H1 (cell line): ENCODE data around the gene LRBA. TPM values are rescaled to one million over a fixed set of nuclear protein-coding genes. Genes with fewer than 3 reads are reported as not detected.

Source experiments
- CTCF ChIA-PET: fragments of 300-600 bp; sonication (Branson Sonifier 250); formaldehyde crosslinking; loops from one replicate; lab custom pipeline; 2021; ENCODE audit not compliant: partially characterized antibody; lab: Charles Lee
- POLR2A ChIA-PET: fragments of 300-600 bp; sonication (Branson Sonifier 250); formaldehyde crosslinking; loops from one replicate; lab custom pipeline; 2021; ENCODE audit warnings: inconsistent platforms; ENCODE audit not compliant: partially characterized antibody; lab: Charles Lee
- DNase-seq, 2 experiments: peaks; one replicate each; pipeline versions ENCODE4 v3.0.0 to v3.0.0-alpha.2; 2010 to 2022; ENCODE audit warnings: low spot score in 2 of 2, low read depth in 1 of 2, mixed read lengths in 1 of 2
- FAIRE-seq: peaks from 2 replicates; lab custom pipeline; 2011; peaks lifted over from hg19 to GRCh38; lab: Jason Lieb, UNC
- H2AFZ ChIP-seq: 2 replicates; pipeline ENCODE4 v1.8.1; 2012; ENCODE audit warnings: low read length, inconsistent platforms
- H2AK5ac ChIP-seq: 2 replicates; pipeline ENCODE4 v1.6.1; 2013; ENCODE audit warnings: low read depth, low read length
- H2BK120ac ChIP-seq: replicated peaks from 2 replicates; pipeline ENCODE3; 2013; ENCODE audit warnings: low read depth, low read length, inconsistent platforms
- H2BK12ac ChIP-seq: 2 replicates; pipeline ENCODE4 v1.6.1; 2013; ENCODE audit warnings: low read depth, low read length
- H2BK15ac ChIP-seq: 2 replicates; pipeline ENCODE4 v1.6.1; 2013; ENCODE audit warnings: low read length
- H2BK20ac ChIP-seq: 2 replicates; pipeline ENCODE4 v1.6.1; 2013; ENCODE audit warnings: low read length
- H2BK5ac ChIP-seq: 2 replicates; pipeline ENCODE4 v1.6.1; 2013; ENCODE audit warnings: low read depth, low read length
- H3K14ac ChIP-seq: 2 replicates; pipeline ENCODE4 v1.6.1; 2013; ENCODE audit warnings: inconsistent platforms; ENCODE audit not compliant: insufficient read length
- H3K18ac ChIP-seq: 2 replicates; pipeline ENCODE4 v1.6.1; 2013; ENCODE audit warnings: low read length; ENCODE audit errors: extremely low read depth
- H3K23ac ChIP-seq: 2 replicates; pipeline ENCODE4 v1.6.1; 2013; ENCODE audit warnings: inconsistent platforms; ENCODE audit not compliant: insufficient read length
- H3K23me2 ChIP-seq: 2 replicates; pipeline ENCODE4 v1.6.1; 2013; ENCODE audit warnings: low read depth, low read length
- H3K27ac ChIP-seq: 2 replicates; pipeline ENCODE4 v1.6.1; 2011; ENCODE audit warnings: low read depth, low read length, inconsistent platforms
- H3K27me3 ChIP-seq, 4 experiments: replicated peaks in 1 of 4; 1 replicate in 1 of 4; 2 replicates in 3 of 4; pipeline versions ENCODE4 v1.6.1 to v1.8.1; 2011 to 2013; ENCODE audit warnings: low read length in 3 of 4, mild to moderate bottlenecking in 3 of 4, inconsistent platforms in 2 of 4, mixed read lengths in 2 of 4, moderate library complexity in 1 of 4; ENCODE audit not compliant: control insufficient read depth in 3 of 4, insufficient read depth in 3 of 4; ENCODE audit errors: extremely low read depth in 1 of 4
- H3K36me3 ChIP-seq, 4 experiments: 2 replicates each; pipeline versions ENCODE4 v1.6.1 to v1.8.1; 2011 to 2013; ENCODE audit warnings: mild to moderate bottlenecking in 4 of 4, low read length in 3 of 4, moderate library complexity in 2 of 4, control low read depth in 1 of 4, inconsistent platforms in 1 of 4; ENCODE audit not compliant: insufficient read depth in 4 of 4, control insufficient read depth in 2 of 4
- H3K4ac ChIP-seq: replicated peaks from 2 replicates; pipeline ENCODE3; 2013; ENCODE audit warnings: low read length, low read depth, mixed read lengths, inconsistent platforms; ENCODE audit not compliant: insufficient read length
- H3K4me1 ChIP-seq, 4 experiments: replicated peaks in 1 of 4; 1 replicate in 1 of 4; 2 replicates in 3 of 4; pipeline versions ENCODE4 v1.6.1 to v1.8.1; 2011 to 2013; ENCODE audit warnings: low read length in 3 of 4, inconsistent platforms in 2 of 4, mixed read lengths in 1 of 4; ENCODE audit not compliant: insufficient read depth in 4 of 4, control insufficient read depth in 3 of 4
- H3K4me2 ChIP-seq, 2 experiments: 2 replicates each; pipeline versions ENCODE4 v1.6.1 to v1.8.1; 2011 to 2013; ENCODE audit warnings: low read depth in 2 of 2, low read length in 2 of 2, control low read depth in 1 of 2, inconsistent platforms in 1 of 2, mild to moderate bottlenecking in 1 of 2; ENCODE audit not compliant: insufficient read depth in 1 of 2
- H3K4me3 ChIP-seq, 4 experiments: fragments of 200-600, 300-600 bp in 1 of 4; sonication (generic), shearing (Covaris generic), sonication (Bioruptor Twin) in 1 of 4; 2 replicates each; pipeline versions ENCODE4 v1.5.1 to v1.8.1; 2011 to 2016; ENCODE audit warnings: low read length in 4 of 4, low read depth in 3 of 4, control low read depth in 2 of 4, inconsistent platforms in 2 of 4, mild to moderate bottlenecking in 2 of 4, mixed read lengths in 1 of 4, moderate library complexity in 1 of 4; ENCODE audit not compliant: insufficient read depth in 2 of 4; ENCODE audit errors: extremely low read depth in 1 of 4
- H3K56ac ChIP-seq: replicated peaks from 2 replicates; pipeline ENCODE3; 2013; ENCODE audit warnings: low read depth, mild to moderate bottlenecking, mixed read lengths, low read length, inconsistent platforms; ENCODE audit not compliant: insufficient read length
- H3K79me1 ChIP-seq: 2 replicates; pipeline ENCODE4 v1.6.1; 2013; ENCODE audit warnings: low read depth, low read length, control low read depth
- H3K79me2 ChIP-seq, 2 experiments: 2 replicates each; pipeline versions ENCODE4 v1.6.1 to v1.8.1; 2012 to 2013; ENCODE audit warnings: low read length in 2 of 2, mild to moderate bottlenecking in 2 of 2, inconsistent platforms in 1 of 2; ENCODE audit not compliant: insufficient read depth in 2 of 2, control insufficient read depth in 1 of 2
- H3K9ac ChIP-seq, 4 experiments: replicated peaks in 1 of 4; 1 replicate in 1 of 4; 2 replicates in 3 of 4; pipeline versions ENCODE4 v1.6.1 to v1.8.1; 2011 to 2013; ENCODE audit warnings: low read depth in 3 of 4, low read length in 3 of 4, control low read depth in 2 of 4, mild to moderate bottlenecking in 2 of 4, moderate library complexity in 2 of 4, inconsistent platforms in 1 of 4; ENCODE audit errors: extremely low read depth in 1 of 4
- H3K9me3 ChIP-seq, 2 experiments: 2 replicates each; pipeline versions ENCODE4 v1.6.1 to v1.8.1; 2012 to 2013; ENCODE audit warnings: mild to moderate bottlenecking in 2 of 2, moderate library complexity in 2 of 2, control low read depth in 1 of 2, inconsistent platforms in 1 of 2, low read depth in 1 of 2, low read length in 1 of 2, mixed read lengths in 1 of 2; ENCODE audit not compliant: insufficient read depth in 2 of 2
- H4K20me1 ChIP-seq, 2 experiments: replicated peaks in 1 of 2; 2 replicates each; pipeline versions ENCODE3 to v1.8.1; 2011 to 2013; ENCODE audit warnings: inconsistent platforms in 2 of 2, low read length in 2 of 2, mild to moderate bottlenecking in 1 of 2; ENCODE audit not compliant: insufficient read depth in 2 of 2, control insufficient read depth in 1 of 2
- H4K5ac ChIP-seq: 2 replicates; pipeline ENCODE4 v1.6.1; 2013; ENCODE audit warnings: low read length, low read depth, mixed read lengths, inconsistent platforms; ENCODE audit not compliant: insufficient read length
- H4K8ac ChIP-seq: 2 replicates; pipeline ENCODE4 v1.8.0; 2013; ENCODE audit warnings: mild to moderate bottlenecking, moderate library complexity, low read length, inconsistent platforms; ENCODE audit not compliant: insufficient read depth; ENCODE audit errors: extremely low read depth
- H4K91ac ChIP-seq: replicated peaks from 2 replicates; pipeline ENCODE3; 2013; ENCODE audit warnings: low read length, mixed read lengths, inconsistent platforms; ENCODE audit not compliant: insufficient read length
- ATF2 ChIP-seq: IDR thresholded peaks from 2 replicates; pipeline ENCODE4 v1.6.1; 2012; ENCODE audit warnings: low read length, inconsistent platforms
- CHD1 ChIP-seq: IDR thresholded peaks from 2 replicates; pipeline ENCODE4 v1.6.1; 2012; ENCODE audit warnings: low read depth, low read length, improper control_type of control experiment
- EP300 ChIP-seq, 2 experiments: IDR thresholded peaks; 1 replicate in 1 of 2; 2 replicates in 1 of 2; pipeline ENCODE4 v1.6.1; 2011 to 2012; ENCODE audit warnings: low read depth in 2 of 2, low read length in 2 of 2, mild to moderate bottlenecking in 2 of 2, borderline replicate concordance in 1 of 2, inconsistent platforms in 1 of 2, moderate library complexity in 1 of 2
- KDM5A ChIP-seq: fragments of 200-600 bp; IDR thresholded peaks from 2 replicates; pipeline ENCODE4 v1.7.1; 2012; ENCODE audit warnings: mild to moderate bottlenecking, low read length, inconsistent platforms, mixed read lengths
- PHF8 ChIP-seq: fragments of 200-600 bp; sonication (generic); conservative IDR thresholded peaks from 2 replicates; pipeline ENCODE4 v1.7.1; 2012; ENCODE audit warnings: low read depth, mild to moderate bottlenecking, inconsistent platforms, low read length, moderate library complexity
- RNF2 ChIP-seq: fragments of 200-900, 300-1000 bp; sonication (generic); IDR thresholded peaks from 2 replicates; pipeline ENCODE4 v1.7.1; 2016; ENCODE audit warnings: borderline replicate concordance, low read depth, mild to moderate bottlenecking, antibody characterized with exemption, low read length; ENCODE audit not compliant: poor library complexity, severe bottlenecking; ENCODE audit errors: missing control alignments
- TAF1 ChIP-seq: IDR thresholded peaks from 2 replicates; pipeline ENCODE4 v1.6.1; 2011; ENCODE audit warnings: mild to moderate bottlenecking, low read depth, low read length
- polyA plus RNA-seq, 7 experiments: library from polyadenylated mRNA; depleted of rRNA in 3 of 7; stranded (reverse) in 5 of 7; unstranded in 2 of 7; fragments of >200 nt in 5 of 7; fragments of 200-250 nt in 2 of 7; gene quantifications; 1 replicate in 5 of 7; 2 replicates in 1 of 7; 4 replicates in 1 of 7; pipeline versions ENCODE4 v1.2.1 to v1.2.3, GENCODE V29; 2011 to 2013; ENCODE audit warnings: missing spikeins in 2 of 7, mixed read lengths in 2 of 7
- total RNA-seq: library from RNA; stranded (reverse); fragmentation: NEBNext Ultra II Directional; extraction: Animal tissue kit (Norgen Biotek cat#: 25700); gene quantifications from 2 replicates; pipeline ENCODE4 v1.2.1, GENCODE V29; 2021

The LRBA gene
- total and polyA plus RNA-seq, 2 of the 8 experiments (the other 6 are each of a cell fraction or from before 2014, with no cell fraction given), result 54.6 to 83.2 TPM

- Histone ChIP-seq H2BK120ac (no peak overlapping the region), H3K23ac (no peak overlapping the region), H2AFZ (no peak overlapping the region), H3K4ac (no peak overlapping the region), H4K8ac (no peak overlapping the region), H3K56ac (no peak overlapping the region), H3K36me3 (no peaks in the 10 kb centered on the region), H2BK12ac (no peak overlapping the region), H4K91ac (no peak overlapping the region), H3K9me3 (no peaks in the 10 kb centered on the region), H4K20me1 (no peaks in the 10 kb centered on the region), H3K27ac (no peak overlapping the region), H3K18ac (no peak overlapping the region), H2BK5ac (no peak overlapping the region), H3K27me3 (no peaks in the 10 kb centered on the region), H2BK20ac (no peak overlapping the region), H3K14ac (no peak overlapping the region), H3K79me1 (no peaks in the 10 kb centered on the region), H3K4me2 (no peak overlapping the region), H3K79me2 (no peaks in the 10 kb centered on the region), H2BK15ac (no peak overlapping the region), H3K4me1 (no peaks in the 10 kb centered on the region), H3K23me2 (no peaks in the 10 kb centered on the region), H3K4me3 (no peak overlapping the region), H4K5ac (no peak overlapping the region), H2AK5ac (no peak overlapping the region), H3K9ac (no peak overlapping the region)
- ChIA-PET POLR2A (interaction anchor here (1.0 kb wide), 1 partner anchor 9 kb away, joined by 3 read pairs; no protein-coding TSS in a partner anchor), CTCF (interaction anchor here (1.0 kb wide), 1 partner anchor 11 kb away, joined by 3 read pairs; no protein-coding TSS in a partner anchor)
- FAIRE-seq (no peak), DNase-seq (no peak)
- TF ChIP-seq CHD1 (no peak), TAF1 (no peak), KDM5A (no peak), EP300 (IDR thresholded peaks at IDR 0.05; ENCODE audit: borderline replicate concordance in 1 of 2, low read depth in 2 of 2, low read length in 2 of 2) (no peak), ATF2 (no peak), PHF8 (no peak), RNF2 (no peak)
These were observed 621.0 kb downstream of the LRBA start for GRCh38 chr4:150394046-150394445.
